HEK293 (cell line): ENCODE measurements around the gene PRXL2B.
A peak's percentile ranks its signal among the peaks of the same experiment; 100 is the strongest.

Experiments
- CTCF ChIA-PET: fragments of 350-600 bp; formaldehyde crosslinking; extraction: SDS; loops from one replicate; lab custom pipeline; 2021; ENCODE audit warnings: antibody characterized with exemption; lab: Yijun Ruan, JAX
- POLR2A ChIA-PET: fragments of 300-600 bp; formaldehyde crosslinking; extraction: SDS; loops from one replicate; lab custom pipeline; 2020; ENCODE audit warnings: antibody characterized with exemption, inconsistent platforms; lab: Yijun Ruan, JAX
- H3K27ac ChIP-seq: fragments of 200-500 bp; sonication (Bioruptor generic); 2 replicates; pipeline ENCODE4 v1.5.1; 2014; ENCODE audit warnings: low read depth, low read length, control low read depth, inconsistent platforms; ENCODE audit errors: extremely low read depth
- H3K36me3 ChIP-seq, 2 experiments: fragments of 200-500 bp in 1 of 2; sonication (Bioruptor generic) in 1 of 2; 1 replicate in 1 of 2; 2 replicates in 1 of 2; pipeline ENCODE4 v1.5.1; 2014 to 2017; ENCODE audit warnings: inconsistent platforms in 2 of 2, low read length in 2 of 2; ENCODE audit not compliant: control insufficient read depth in 2 of 2, insufficient read depth in 1 of 2
- H3K4me1 ChIP-seq: fragments of 200-500 bp; sonication (Bioruptor generic); 2 replicates; pipeline ENCODE4 v1.5.1; 2014; ENCODE audit warnings: mild to moderate bottlenecking, low read length, inconsistent platforms; ENCODE audit not compliant: control insufficient read depth, insufficient read depth
- H3K4me3 ChIP-seq: 2 replicates; pipeline ENCODE4 v1.5.1; 2011; ENCODE audit warnings: low read depth, mild to moderate bottlenecking, control low read depth, low read length, moderate library complexity
- H3K9me3 ChIP-seq: fragments of 200-500 bp; sonication (Bioruptor generic); 2 replicates; pipeline ENCODE4 v1.5.1; 2014; ENCODE audit warnings: low read depth, low read length, inconsistent platforms; ENCODE audit not compliant: control insufficient read depth, insufficient read depth
- BCL6B ChIP-seq: fragments of 450-650 bp; formaldehyde crosslinking; IDR thresholded peaks from 2 replicates; pipeline ENCODE4 v1.5.1; 2017; ENCODE audit warnings: missing biosample characterization, missing genetic modification characterization
- GLIS2 ChIP-seq: fragments of 450-650 bp; formaldehyde crosslinking; IDR thresholded peaks from 2 replicates; pipeline ENCODE4 v1.5.1; 2016; ENCODE audit warnings: missing biosample characterization, missing genetic modification characterization
- KLF16 ChIP-seq: fragments of 450-650 bp; formaldehyde crosslinking; IDR thresholded peaks from 2 replicates; pipeline ENCODE4 v1.5.1; 2017; ENCODE audit warnings: missing biosample characterization, missing genetic modification characterization
- KLF7 ChIP-seq: fragments of 450-650 bp; formaldehyde crosslinking; IDR thresholded peaks from 2 replicates; pipeline ENCODE4 v1.5.1; 2016; ENCODE audit warnings: missing biosample characterization, missing genetic modification characterization, borderline replicate concordance
- PATZ1 ChIP-seq: fragments of 450-650 bp; formaldehyde crosslinking; IDR thresholded peaks from 2 replicates; pipeline ENCODE4 v1.5.1; 2016; ENCODE audit warnings: missing biosample characterization, missing genetic modification characterization
- PRDM1 ChIP-seq: fragments of 450-650 bp; formaldehyde crosslinking; IDR thresholded peaks from 2 replicates; pipeline ENCODE4; 2016; ENCODE audit warnings: missing biosample characterization, missing genetic modification characterization
- REPIN1 ChIP-seq: fragments of 450-650 bp; formaldehyde crosslinking; IDR thresholded peaks from 2 replicates; pipeline ENCODE4 v1.5.1; 2017; ENCODE audit warnings: missing biosample characterization, missing genetic modification characterization, low read depth
- SALL2 ChIP-seq: fragments of 450-650 bp; formaldehyde crosslinking; IDR thresholded peaks from 2 replicates; pipeline ENCODE4 v1.5.0; 2017; ENCODE audit warnings: missing biosample characterization, mild to moderate bottlenecking, missing genetic modification characterization, borderline replicate concordance
- TCF7L2 ChIP-seq: IDR thresholded peaks from 2 replicates; pipeline ENCODE4 v1.6.1; 2011; ENCODE audit warnings: low read depth, mild to moderate bottlenecking, inconsistent platforms, low read length, moderate library complexity, borderline replicate concordance
- ZBTB20 ChIP-seq: fragments of 450-650 bp; formaldehyde crosslinking; IDR thresholded peaks from 2 replicates; pipeline ENCODE4 v1.5.1; 2016; ENCODE audit warnings: missing biosample characterization, missing genetic modification characterization
- ZBTB26 ChIP-seq: fragments of 450-650 bp; formaldehyde crosslinking; optimal IDR thresholded peaks from 2 replicates; pipeline ENCODE3; 2016; ENCODE audit warnings: missing biosample characterization, mild to moderate bottlenecking, missing genetic modification characterization
- ZIC2 ChIP-seq: fragments of 450-650 bp; formaldehyde crosslinking; IDR thresholded peaks from 2 replicates; pipeline ENCODE4 v1.5.1; 2016; ENCODE audit warnings: missing biosample characterization, missing genetic modification characterization
- ZNF335 ChIP-seq: fragments of 450-650 bp; formaldehyde crosslinking; conservative IDR thresholded peaks from 2 replicates; pipeline ENCODE4 v1.5.1; 2016; ENCODE audit warnings: missing biosample characterization, missing genetic modification characterization
- ZNF341 ChIP-seq: fragments of 450-650 bp; formaldehyde crosslinking; IDR thresholded peaks from 2 replicates; pipeline ENCODE4; 2016; ENCODE audit warnings: low read depth, missing biosample characterization, missing genetic modification characterization
- ZNF404 ChIP-seq: fragments of 450-650 bp; formaldehyde crosslinking; IDR thresholded peaks from 2 replicates; pipeline ENCODE4 v1.5.1; 2017; ENCODE audit warnings: missing biosample characterization, missing genetic modification characterization
- ZNF558 ChIP-seq: fragments of 450-650 bp; formaldehyde crosslinking; IDR thresholded peaks from 2 replicates; pipeline ENCODE4 v1.5.1; 2016; ENCODE audit warnings: missing biosample characterization, missing genetic modification characterization
- ZNF561 ChIP-seq: fragments of 450-650 bp; IDR thresholded peaks from 2 replicates; pipeline ENCODE4 v1.5.1; 2018; ENCODE audit warnings: missing biosample characterization, missing genetic modification characterization, borderline replicate concordance
- ZNF600 ChIP-seq: fragments of 450-650 bp; formaldehyde crosslinking; IDR thresholded peaks from 2 replicates; pipeline ENCODE4 v1.5.1; 2016; ENCODE audit warnings: missing biosample characterization, missing genetic modification characterization
- ZNF670 ChIP-seq: fragments of 450-650 bp; formaldehyde crosslinking; IDR thresholded peaks from 2 replicates; pipeline ENCODE4 v1.5.1; 2016; ENCODE audit warnings: missing biosample characterization, missing genetic modification characterization, low read depth
- ZSCAN23 ChIP-seq: fragments of 450-650 bp; formaldehyde crosslinking; IDR thresholded peaks from 2 replicates; pipeline ENCODE4 v1.5.1; 2016; ENCODE audit warnings: missing biosample characterization, missing genetic modification characterization
- ZXDB ChIP-seq: fragments of 450-650 bp; formaldehyde crosslinking; IDR thresholded peaks from 2 replicates; pipeline ENCODE4 v1.5.1; 2016; ENCODE audit warnings: missing biosample characterization, missing genetic modification characterization

Gene PRXL2B

GRCh38 chr1:2627746-2628145 lies 41.2 kb downstream of the PRXL2B start:
- Histone ChIP-seq H3K36me3 (no peaks in the 10 kb centered on the region), H3K4me1 (no peaks in the 10 kb centered on the region), H3K4me3 (no peak overlapping the region), H3K9me3 (no peaks in the 10 kb centered on the region), H3K27ac (no peak overlapping the region)
- ChIA-PET POLR2A (interaction anchor here (0.7 kb wide), 1 partner anchor 10 kb away, joined by 3 read pairs; no protein-coding TSS in a partner anchor), CTCF (no interaction called here)
- no peak for TF ChIP-seq ZNF558 (tag by site-specific recombination)
- no peak for TF ChIP-seq ZNF561 (tag by site-specific recombination)
- TF ChIP-seq ZNF600 (tag by site-specific recombination), result no peak
- TF ChIP-seq KLF7, result no peak
- TF ChIP-seq KLF16 (tag by site-specific recombination), result no peak
- TF ChIP-seq TCF7L2, result no peak
- no peak for TF ChIP-seq BCL6B
- TF ChIP-seq ZNF670 (tag by site-specific recombination), result no peak
- TF ChIP-seq ZSCAN23 (tag by site-specific recombination), result no peak
- TF ChIP-seq SALL2, result no peak
- no peak for TF ChIP-seq ZXDB (tag by site-specific recombination)
- TF ChIP-seq ZNF335, result no peak
- TF ChIP-seq PRDM1 (tag by site-specific recombination), result no peak

- H3K27ac ChIP-seq, result no peak overlapping the region
- ChIA-PET POLR2A (interaction anchor here (0.7 kb wide), 1 partner anchor 10 kb away, joined by 3 read pairs; no protein-coding TSS in a partner anchor), CTCF (no interaction called here)
- no peaks in the 10 kb centered on the region for H3K4me1 ChIP-seq
- H3K36me3 ChIP-seq, result no peaks in the 10 kb centered on the region
- peak; percentile 51; the same call in 1 of the 2 replicates for TF ChIP-seq ZBTB20 (tag by site-specific recombination)
- TF ChIP-seq GLIS2 (tag by site-specific recombination), result 0 out of 2 replicates have a peak, but pooled peaks have one; percentile 41
- TF ChIP-seq ZNF561 (tag by site-specific recombination), result peak; percentile 97; the same call in 1 of the 2 replicates
- peak; percentile 28 for TF ChIP-seq ZNF335
- TF ChIP-seq ZNF341 (tag by site-specific recombination), result peak; percentile 92
- no peak for TF ChIP-seq ZBTB26 (tag by site-specific recombination)
- no peak for TF ChIP-seq REPIN1 (tag by site-specific recombination)
- TF ChIP-seq ZIC2, result peak; percentile 21; the same call in 1 of the 2 replicates
- TF ChIP-seq PATZ1, result peak; percentile 34; the same call in 1 of the 2 replicates
- no peak for TF ChIP-seq ZNF404 (tag by site-specific recombination)
- no peak overlapping the region for H3K4me3 ChIP-seq
- H3K9me3 ChIP-seq, result no peaks in the 10 kb centered on the region
These were observed 41.8 kb downstream of the PRXL2B start for GRCh38 chr1:2628191-2628932.
